ENCODE results near the gene IL31. TPM values are rescaled to one million over a fixed set of nuclear protein-coding genes. Genes with fewer than 3 reads are reported as not detected.

The IL31 gene
- total RNA-seq, 1 donor from 2014 or later, result not detected

DNA sequence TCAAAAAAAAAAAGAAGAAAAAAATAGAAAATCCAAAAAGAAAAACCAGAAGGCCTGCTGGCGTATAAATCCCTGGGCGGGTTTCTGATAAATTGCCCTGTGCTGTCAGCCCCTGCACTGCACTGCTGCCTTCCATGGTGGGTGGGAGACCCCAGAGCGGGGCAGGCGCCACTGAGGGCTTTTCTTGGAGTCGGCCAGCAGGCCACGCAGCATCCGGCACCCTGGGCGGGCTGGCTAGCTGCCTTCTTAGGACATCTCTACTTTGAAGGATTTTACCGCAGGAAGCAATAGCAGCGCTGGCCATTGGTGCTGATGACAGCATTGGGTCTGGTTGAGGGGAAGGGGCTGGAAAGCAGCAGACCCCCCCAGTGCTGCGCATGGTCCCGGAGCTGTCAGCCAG, 29.1 kb downstream of the IL31 start:
- TF ChIP-seq, protein P1, sequence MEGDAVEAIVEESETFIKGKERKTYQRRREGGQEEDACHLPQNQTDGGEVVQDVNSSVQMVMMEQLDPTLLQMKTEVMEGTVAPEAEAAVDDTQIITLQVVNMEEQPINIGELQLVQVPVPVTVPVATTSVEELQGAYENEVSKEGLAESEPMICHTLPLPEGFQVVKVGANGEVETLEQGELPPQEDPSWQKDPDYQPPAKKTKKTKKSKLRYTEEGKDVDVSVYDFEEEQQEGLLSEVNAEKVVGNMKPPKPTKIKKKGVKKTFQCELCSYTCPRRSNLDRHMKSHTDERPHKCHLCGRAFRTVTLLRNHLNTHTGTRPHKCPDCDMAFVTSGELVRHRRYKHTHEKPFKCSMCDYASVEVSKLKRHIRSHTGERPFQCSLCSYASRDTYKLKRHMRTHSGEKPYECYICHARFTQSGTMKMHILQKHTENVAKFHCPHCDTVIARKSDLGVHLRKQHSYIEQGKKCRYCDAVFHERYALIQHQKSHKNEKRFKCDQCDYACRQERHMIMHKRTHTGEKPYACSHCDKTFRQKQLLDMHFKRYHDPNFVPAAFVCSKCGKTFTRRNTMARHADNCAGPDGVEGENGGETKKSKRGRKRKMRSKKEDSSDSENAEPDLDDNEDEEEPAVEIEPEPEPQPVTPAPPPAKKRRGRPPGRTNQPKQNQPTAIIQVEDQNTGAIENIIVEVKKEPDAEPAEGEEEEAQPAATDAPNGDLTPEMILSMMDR (IDR thresholded peaks at IDR 0.05), result no peak
- no peak for DNase-seq (ENCODE audit: low spot score)

DNA sequence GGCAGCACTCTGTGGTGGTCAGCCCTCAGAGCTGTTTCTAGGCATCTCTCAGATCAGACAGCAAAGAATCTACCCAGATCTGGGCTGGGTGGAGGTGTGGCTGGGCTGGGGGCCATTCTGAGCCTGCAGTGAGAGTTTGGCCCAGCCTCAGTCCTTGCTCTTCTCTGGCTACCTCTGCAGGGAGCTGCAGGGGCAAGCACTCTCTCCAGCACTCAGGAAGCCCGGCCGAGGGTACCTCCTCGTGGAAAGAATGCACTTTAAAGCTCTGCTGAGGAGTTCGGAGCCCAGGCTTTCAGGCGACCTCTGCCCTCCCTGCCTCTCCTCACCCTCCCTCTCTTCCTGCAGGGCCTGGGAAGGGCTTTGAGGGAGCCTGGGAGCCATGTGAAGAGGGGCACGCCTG, 31.2 kb downstream of the IL31 start:
- TF ChIP-seq, protein P1 (IDR thresholded peaks at IDR 0.05), result no peak
- Mint-ChIP-seq H3K27me3 (ENCODE audit: low read depth) (no peaks in the 10 kb centered on the region), H3K9me3 (ENCODE audit: low read depth) (no peaks in the 10 kb centered on the region), H3K4me1 (ENCODE audit: low read depth) (no peaks in the 10 kb centered on the region), H3K4me3 (ENCODE audit: unreplicated experiment) (no peak overlapping the region), H3K36me3 (ENCODE audit: low read depth) (peaks cover 22% of the 10 kb centered on the region), H3K27ac (ENCODE audit: unreplicated experiment) (no peak overlapping the region)
- DNase-seq (ENCODE audit: low spot score), result no peak

More for the DNA sequence above, 29.1 kb downstream of the IL31 start:
- Mint-ChIP-seq H3K27me3 (ENCODE audit: low read depth) (no peaks in the 10 kb centered on the region), H3K36me3 (ENCODE audit: low read depth) (peaks cover 13% of the 10 kb centered on the region), H3K4me1 (ENCODE audit: low read depth) (no peaks in the 10 kb centered on the region), H3K4me3 (ENCODE audit: unreplicated experiment) (no peak overlapping the region), H3K9me3 (ENCODE audit: low read depth) (no peaks in the 10 kb centered on the region), H3K27ac (ENCODE audit: unreplicated experiment) (no peak overlapping the region)

DNA sequence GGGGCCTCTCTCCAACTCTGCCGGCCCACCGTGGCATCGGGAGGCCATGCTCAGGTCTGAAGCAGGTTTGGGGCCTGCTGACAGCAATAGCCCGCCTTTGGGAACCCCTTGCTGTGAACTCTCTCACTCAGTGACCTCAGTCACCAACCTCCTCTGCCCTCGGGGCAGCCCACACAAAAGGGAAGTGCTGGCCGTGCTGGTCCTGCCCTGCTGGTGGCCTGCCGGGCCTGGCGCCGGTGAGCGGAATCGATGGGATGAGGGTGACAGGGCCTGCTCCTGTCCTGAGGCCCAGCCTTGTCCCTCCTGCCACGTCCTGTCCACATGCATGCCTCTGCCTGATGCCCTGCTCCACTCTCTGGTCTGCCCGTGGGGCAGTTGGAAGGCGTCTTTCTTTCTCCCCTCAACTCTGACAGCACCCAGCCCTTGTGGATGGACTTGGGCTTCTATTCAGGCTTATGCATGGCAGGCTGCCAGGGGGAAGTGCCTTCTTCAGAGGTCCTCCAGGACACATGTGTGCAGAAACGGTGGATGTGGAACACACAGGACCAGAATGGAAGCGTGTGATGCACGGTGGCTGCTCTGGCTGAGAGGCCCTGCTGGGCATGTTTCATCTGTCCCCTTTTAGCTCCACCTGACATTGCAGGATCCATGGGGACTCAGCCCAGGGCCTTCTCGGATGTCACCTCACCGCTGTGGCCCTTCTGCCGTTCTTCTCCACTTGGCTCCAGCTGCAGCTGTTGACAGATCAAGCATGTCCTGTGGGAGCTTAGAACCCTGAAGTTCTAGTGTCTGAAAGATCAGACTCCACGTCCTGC, 31.9 kb downstream of the IL31 start:
- H3K9me3 Mint-ChIP-seq (ENCODE audit: low read depth), result no peaks in the 10 kb centered on the region
- H3K27ac Mint-ChIP-seq (ENCODE audit: unreplicated experiment), result no peak overlapping the region
- no peak overlapping the region for H3K4me3 Mint-ChIP-seq (ENCODE audit: unreplicated experiment)
- H3K27me3 Mint-ChIP-seq (ENCODE audit: low read depth), result no peaks in the 10 kb centered on the region
- TF ChIP-seq, protein P1 (IDR thresholded peaks at IDR 0.05), result no peak
- H3K4me1 Mint-ChIP-seq (ENCODE audit: low read depth), result no peaks in the 10 kb centered on the region
- no peak for DNase-seq (ENCODE audit: low spot score)
- H3K36me3 Mint-ChIP-seq (ENCODE audit: low read depth), result peaks cover 22% of the 10 kb centered on the region

DNA sequence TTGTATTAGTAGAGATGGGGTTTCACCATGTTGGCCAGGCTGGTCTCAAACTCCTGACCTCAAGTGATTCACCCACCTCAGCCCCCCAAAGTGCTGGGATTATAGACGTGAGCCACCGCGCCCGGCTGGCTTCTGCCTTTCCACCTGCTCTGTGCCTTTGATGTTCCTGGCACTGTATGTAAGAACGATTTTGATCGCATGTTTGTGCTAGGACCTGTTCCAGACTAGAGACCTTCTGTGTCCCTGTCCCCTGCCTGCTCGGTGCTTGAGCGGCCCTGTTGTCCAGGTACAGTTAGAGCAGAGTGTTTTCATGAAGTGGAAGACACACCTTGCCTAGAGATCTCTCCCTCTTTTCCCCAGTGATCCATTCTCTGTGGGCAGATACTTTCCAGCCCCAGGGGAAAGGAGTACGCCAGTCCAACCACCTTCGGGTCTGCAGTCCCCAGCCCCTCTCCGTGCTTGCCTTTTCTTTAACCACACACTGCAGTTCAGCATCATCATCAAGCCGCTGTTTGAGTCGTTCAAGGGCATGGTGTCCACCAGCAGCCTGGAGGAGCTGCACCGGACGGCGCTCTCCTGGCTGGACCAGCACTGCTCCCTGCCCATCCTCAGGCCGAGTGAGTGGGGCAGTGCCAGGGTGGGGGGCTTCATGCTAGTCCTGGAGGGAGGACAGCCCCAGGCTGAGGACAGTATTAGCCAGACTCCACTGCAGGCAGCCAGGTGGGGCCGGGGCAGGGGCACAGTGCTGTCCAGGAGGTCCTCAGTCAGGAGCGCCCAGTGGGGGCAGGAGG, 33.4 kb downstream of the IL31 start:
- TF ChIP-seq, protein P1 (IDR thresholded peaks at IDR 0.05), result no peak
- no peak overlapping the region for H3K27ac Mint-ChIP-seq (ENCODE audit: unreplicated experiment)
- peaks cover 22% of the 10 kb centered on the region for H3K36me3 Mint-ChIP-seq (ENCODE audit: low read depth)
- no peaks in the 10 kb centered on the region for H3K4me1 Mint-ChIP-seq (ENCODE audit: low read depth)
- H3K4me3 Mint-ChIP-seq (ENCODE audit: unreplicated experiment), result no peak overlapping the region
- DNase-seq (ENCODE audit: low spot score), result no peak
- no peaks in the 10 kb centered on the region for H3K9me3 Mint-ChIP-seq (ENCODE audit: low read depth)
- no peaks in the 10 kb centered on the region for H3K27me3 Mint-ChIP-seq (ENCODE audit: low read depth)

DNA sequence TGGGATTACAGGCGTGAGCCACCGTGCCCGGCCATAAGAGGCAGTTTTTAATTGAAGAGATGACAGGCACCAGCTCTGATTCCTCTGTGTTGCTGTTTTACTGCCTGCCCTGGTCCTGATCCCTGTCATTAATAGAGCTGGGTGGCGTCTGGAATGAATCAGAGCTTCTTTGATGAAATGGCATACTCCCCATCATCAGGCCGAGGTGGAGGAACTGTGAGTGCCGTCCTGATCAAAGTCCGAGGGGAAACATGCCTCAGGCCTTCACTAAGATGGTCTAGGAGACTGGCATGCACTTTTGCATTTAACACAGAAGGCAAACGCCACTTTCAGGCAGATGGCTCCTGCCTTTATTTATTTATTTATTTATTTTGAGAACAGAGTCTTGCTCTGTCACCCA, 34.1 kb downstream of the IL31 start:
- no peak for DNase-seq (ENCODE audit: low spot score)
- no peaks in the 10 kb centered on the region for H3K4me1 Mint-ChIP-seq (ENCODE audit: low read depth)

More for the DNA sequence above, 34.1 kb downstream of the IL31 start:
- Mint-ChIP-seq H3K27me3 (ENCODE audit: low read depth) (no peaks in the 10 kb centered on the region), H3K27ac (ENCODE audit: unreplicated experiment) (no peak overlapping the region), H3K9me3 (ENCODE audit: low read depth) (no peaks in the 10 kb centered on the region), H3K36me3 (ENCODE audit: low read depth) (peaks cover 27% of the 10 kb centered on the region), H3K4me3 (ENCODE audit: unreplicated experiment) (no peak overlapping the region)
- TF ChIP-seq, protein P1 (IDR thresholded peaks at IDR 0.05), result no peak

All from chondrocyte (in vitro differentiated cells).